Measurements from ENCODE around the gene PHACTR1.

DNA sequence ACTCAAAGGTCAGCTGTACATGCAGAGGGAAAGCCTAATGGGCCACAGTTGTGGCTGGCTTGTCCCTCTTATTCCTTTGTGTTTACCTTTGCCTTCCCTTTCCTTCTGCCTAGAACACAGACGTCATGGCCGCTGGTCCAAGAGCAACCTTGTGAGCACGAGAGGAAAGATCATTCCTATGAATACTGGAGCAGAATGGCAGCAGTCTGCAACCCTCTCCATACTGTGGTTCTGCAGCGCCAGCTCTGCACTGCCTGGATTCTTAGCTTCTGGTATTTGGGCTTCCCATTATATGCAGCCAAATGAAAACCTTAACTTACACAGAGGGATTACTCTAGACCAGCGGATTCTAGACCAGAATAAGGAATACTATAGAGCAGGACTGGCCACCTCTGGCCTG, 599.3 kb downstream of the PHACTR1 start:
- TF ChIP-seq POU6F1 (CRISPR knock-in tag; IDR thresholded peaks at IDR 0.05; ENCODE audit: borderline replicate concordance, low read depth), result no peak
- no peak for TF ChIP-seq TOX (CRISPR knock-in tag; IDR thresholded peaks at IDR 0.05; ENCODE audit: borderline replicate concordance)
- TF ChIP-seq CREB5 (CRISPR knock-in tag; IDR thresholded peaks at IDR 0.05; ENCODE audit: low read depth), result no peak
- TF ChIP-seq, protein P1, sequence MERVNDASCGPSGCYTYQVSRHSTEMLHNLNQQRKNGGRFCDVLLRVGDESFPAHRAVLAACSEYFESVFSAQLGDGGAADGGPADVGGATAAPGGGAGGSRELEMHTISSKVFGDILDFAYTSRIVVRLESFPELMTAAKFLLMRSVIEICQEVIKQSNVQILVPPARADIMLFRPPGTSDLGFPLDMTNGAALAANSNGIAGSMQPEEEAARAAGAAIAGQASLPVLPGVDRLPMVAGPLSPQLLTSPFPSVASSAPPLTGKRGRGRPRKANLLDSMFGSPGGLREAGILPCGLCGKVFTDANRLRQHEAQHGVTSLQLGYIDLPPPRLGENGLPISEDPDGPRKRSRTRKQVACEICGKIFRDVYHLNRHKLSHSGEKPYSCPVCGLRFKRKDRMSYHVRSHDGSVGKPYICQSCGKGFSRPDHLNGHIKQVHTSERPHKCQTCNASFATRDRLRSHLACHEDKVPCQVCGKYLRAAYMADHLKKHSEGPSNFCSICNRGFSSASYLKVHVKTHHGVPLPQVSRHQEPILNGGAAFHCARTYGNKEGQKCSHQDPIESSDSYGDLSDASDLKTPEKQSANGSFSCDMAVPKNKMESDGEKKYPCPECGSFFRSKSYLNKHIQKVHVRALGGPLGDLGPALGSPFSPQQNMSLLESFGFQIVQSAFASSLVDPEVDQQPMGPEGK (CRISPR knock-in tag; IDR thresholded peaks at IDR 0.05; ENCODE audit: borderline replicate concordance), result no peak
- no peak for TF ChIP-seq CSRNP3 (CRISPR knock-in tag; IDR thresholded peaks at IDR 0.05)
- TF ChIP-seq ZFP30 (CRISPR knock-in tag; IDR thresholded peaks at IDR 0.05), result no peak
- no peak for TF ChIP-seq TCF4 (CRISPR knock-in tag; IDR thresholded peaks at IDR 0.05; ENCODE audit: borderline replicate concordance)
- TF ChIP-seq ZFP3 (CRISPR knock-in tag; IDR thresholded peaks at IDR 0.05), result no peak
- no peak for TF ChIP-seq ZNF565 (CRISPR knock-in tag; conservative IDR thresholded peaks at IDR 0.05; ENCODE audit: low read depth)
- TF ChIP-seq OSR1 (CRISPR knock-in tag; IDR thresholded peaks at IDR 0.05), result no peak

All from SK-N-SH treated with all-trans-retinoic acid at 6 μM for 48 hours (cell line).